ENCODE measurements around the gene PCDH12.

Gene PCDH12

GRCh38 chr5:141973871-141974595 lies 16.0 kb upstream of the PCDH12 start:
- Histone ChIP-seq H3K4me3 (ENCODE audit: low read length, poor library complexity, severe bottlenecking) (peak overlapping the region; percentile 1), H3K27me3 (ENCODE audit: insufficient read depth, low read length, poor library complexity, severe bottlenecking) (no peaks in the 10 kb centered on the region), H3K9me3 (ENCODE audit: insufficient read depth, low read depth, low read length) (no peaks in the 10 kb centered on the region), H3K9ac (ENCODE audit: low read depth, low read length, poor library complexity, severe bottlenecking) (no peak overlapping the region), H3K4me2 (ENCODE audit: low read depth, low read length, poor library complexity, severe bottlenecking) (peak overlapping the region; percentile 30), H3K4me1 (ENCODE audit: insufficient read depth, low read length, poor library complexity, severe bottlenecking) (peaks cover 36% of the 10 kb centered on the region), H4K20me1 (ENCODE audit: insufficient read depth, low read length, poor library complexity, severe bottlenecking) (peaks cover 4% of the 10 kb centered on the region), H3K36me3 (ENCODE audit: insufficient read depth, low read length) (peaks cover 12% of the 10 kb centered on the region; the same call in 1 of the 2 replicates), H2AFZ (ENCODE audit: low read length) (no peak overlapping the region), H3F3A (ENCODE audit: low read depth) (peaks cover 5% of the 10 kb centered on the region; the same call in 1 of the 2 replicates), H3K79me2 (ENCODE audit: insufficient read depth, low read length) (peaks cover 26% of the 10 kb centered on the region), H3K9me2 (replicated peaks; ENCODE audit: low read depth, low read length) (no peaks in the 10 kb centered on the region)
- TF ChIP-seq CTCF (conservative IDR thresholded peaks at IDR 0.05; ENCODE audit: low read length) (no peak), EZH2phosphoT487 (IDR thresholded peaks at IDR 0.05; ENCODE audit: borderline replicate concordance) (no peak)

GRCh38 chr5:141969783-141970771 lies 12.1 kb upstream of the PCDH12 start:
- Histone ChIP-seq H3K9me3 (ENCODE audit: insufficient read depth, low read depth, low read length) (no peaks in the 10 kb centered on the region), H3K4me1 (ENCODE audit: insufficient read depth, low read length, poor library complexity, severe bottlenecking) (peaks cover 39% of the 10 kb centered on the region), H4K20me1 (ENCODE audit: insufficient read depth, low read length, poor library complexity, severe bottlenecking) (peaks cover 4% of the 10 kb centered on the region), H2AFZ (ENCODE audit: low read length) (peak overlapping the region; percentile 80; the same call in 1 of the 2 replicates), H3K27me3 (ENCODE audit: insufficient read depth, low read length, poor library complexity, severe bottlenecking) (no peaks in the 10 kb centered on the region), H3K9ac (ENCODE audit: low read depth, low read length, poor library complexity, severe bottlenecking) (peak overlapping the region; percentile 95), H3K4me2 (ENCODE audit: low read depth, low read length, poor library complexity, severe bottlenecking) (peak overlapping the region; percentile 99), H3K9me2 (replicated peaks; ENCODE audit: low read depth, low read length) (no peaks in the 10 kb centered on the region), H3K36me3 (ENCODE audit: insufficient read depth, low read length) (peaks cover 3% of the 10 kb centered on the region; the same call in 1 of the 2 replicates), H3K4me3 (ENCODE audit: low read length, poor library complexity, severe bottlenecking) (peak overlapping the region; percentile 93), H3K79me2 (ENCODE audit: insufficient read depth, low read length) (peaks cover 26% of the 10 kb centered on the region), H3F3A (ENCODE audit: low read depth) (peaks cover 5% of the 10 kb centered on the region; the same call in 1 of the 2 replicates)
- no peak for TF ChIP-seq EZH2phosphoT487 (IDR thresholded peaks at IDR 0.05; ENCODE audit: borderline replicate concordance)

GRCh38 chr5:141968914-141969608 lies 11.1 kb upstream of the PCDH12 start, which contains the start of gene RNF14:
RNF14 (plus strand) TSS chr5:141969105; CDS start chr5:141973589, 4,484 bp downstream.
- Histone ChIP-seq H3K4me3 (ENCODE audit: low read length, poor library complexity, severe bottlenecking) (peak within 1 kb of the TSS; percentile 93), H4K20me1 (ENCODE audit: insufficient read depth, low read length, poor library complexity, severe bottlenecking) (peaks cover 4% of the 10 kb centered on the region), H3K9me3 (ENCODE audit: insufficient read depth, low read depth, low read length) (no peaks in the 10 kb centered on the region), H2AFZ (ENCODE audit: low read length) (peak within 1 kb of the TSS; percentile 96), H3K36me3 (ENCODE audit: insufficient read depth, low read length) (no peaks in the 10 kb centered on the region), H3F3A (ENCODE audit: low read depth) (peaks cover 5% of the 10 kb centered on the region; the same call in 1 of the 2 replicates), H3K9me2 (replicated peaks; ENCODE audit: low read depth, low read length) (no peaks in the 10 kb centered on the region), H3K4me1 (ENCODE audit: insufficient read depth, low read length, poor library complexity, severe bottlenecking) (peaks cover 28% of the 10 kb centered on the region), H3K27me3 (ENCODE audit: insufficient read depth, low read length, poor library complexity, severe bottlenecking) (no peaks in the 10 kb centered on the region), H3K9ac (ENCODE audit: low read depth, low read length, poor library complexity, severe bottlenecking) (peak within 1 kb of the TSS; percentile 95), H3K4me2 (ENCODE audit: low read depth, low read length, poor library complexity, severe bottlenecking) (peak within 1 kb of the TSS; percentile 99), H3K79me2 (ENCODE audit: insufficient read depth, low read length) (peaks cover 22% of the 10 kb centered on the region)
- TF ChIP-seq EZH2phosphoT487 (IDR thresholded peaks at IDR 0.05; ENCODE audit: borderline replicate concordance) (no peak), CTCF (conservative IDR thresholded peaks at IDR 0.05; ENCODE audit: low read length) (peak; percentile 85)

All from Loucy (cell line).